Panc1 (cell line): ENCODE results near the gene RSPRY1. TPM values are rescaled to one million over a fixed set of nuclear protein-coding genes. Genes with fewer than 3 reads are reported as not detected.

Source experiments
- ATAC-seq: fragments of 200-7000 bp; cut with Tn5 transposase; 2 replicates; pipeline ENCODE4 v1.9.1; 2020; ENCODE audit warnings: mild to moderate bottlenecking, moderate library complexity
- BruUV-seq: library from RNA; stranded (reverse); fragments of 400-500 nt; replicated peaks from 2 replicates; lab custom pipeline; 2021; lab: Mats Ljungman, UMichigan
- CTCF ChIA-PET: fragments of 300-600 bp; sonication (Branson Sonifier 250); formaldehyde crosslinking; loops from one replicate; lab custom pipeline; 2022; ENCODE audit warnings: antibody characterized with exemption; lab: Charles Lee
- POLR2A ChIA-PET: fragments of 300-600 bp; sonication (Branson Sonifier 250); formaldehyde crosslinking; loops from one replicate; lab custom pipeline; 2022; ENCODE audit warnings: antibody characterized with exemption; lab: Charles Lee
- DNase-seq: peaks from one replicate; pipeline ENCODE4 v3.0.0-alpha.2; 2010; ENCODE audit warnings: low read depth, low spot score
- H3K27ac ChIP-seq: 2 replicates; pipeline ENCODE4 v1.5.1; 2011; ENCODE audit warnings: mild to moderate bottlenecking, low read length, inconsistent platforms
- H3K27me3 ChIP-seq: fragments of 200-500 bp; sonication (Bioruptor generic); 2 replicates; pipeline ENCODE4 v1.6.0; 2014; ENCODE audit warnings: low read length, inconsistent platforms; ENCODE audit not compliant: control insufficient read depth, insufficient read depth
- H3K36me3 ChIP-seq: fragments of 200-500 bp; sonication (Bioruptor generic); 2 replicates; pipeline ENCODE4 v1.5.1; 2014; ENCODE audit warnings: inconsistent platforms, mild to moderate bottlenecking, low read length, moderate library complexity; ENCODE audit not compliant: control insufficient read depth, insufficient read depth
- H3K4me1 ChIP-seq: 2 replicates; pipeline ENCODE4 v1.5.1; 2011; ENCODE audit warnings: inconsistent platforms, mild to moderate bottlenecking, low read length, moderate library complexity; ENCODE audit not compliant: control insufficient read depth, insufficient read depth
- H3K4me3 ChIP-seq, 2 experiments: 2 replicates each; pipeline ENCODE4 v1.5.1; 2011 to 2012; ENCODE audit warnings: low read depth in 2 of 2, low read length in 2 of 2, mild to moderate bottlenecking in 2 of 2, inconsistent platforms in 1 of 2, moderate library complexity in 1 of 2
- H3K9me3 ChIP-seq: fragments of 200-500 bp; sonication (Bioruptor generic); 2 replicates; pipeline ENCODE4 v1.5.1; 2014; ENCODE audit warnings: low read depth, mild to moderate bottlenecking, inconsistent platforms, low read length, moderate library complexity; ENCODE audit not compliant: control insufficient read depth, insufficient read depth
- CTCF ChIP-seq: fragments of 450-650 bp; IDR thresholded peaks from 2 replicates; pipeline ENCODE4 v1.5.1; 2017; ENCODE audit warnings: mild to moderate bottlenecking
- POLR2AphosphoS5 ChIP-seq: IDR thresholded peaks from 2 replicates; pipeline ENCODE4 v1.6.1; 2012; ENCODE audit warnings: mild to moderate bottlenecking, low read depth, low read length, moderate library complexity
- REST ChIP-seq, 2 experiments: IDR thresholded peaks; 2 replicates each; pipeline ENCODE4 v1.6.1; 2011 to 2012; ENCODE audit warnings: low read depth in 2 of 2, control low read depth in 1 of 2, low read length in 1 of 2, mild to moderate bottlenecking in 1 of 2, moderate library complexity in 1 of 2; ENCODE audit not compliant: insufficient read depth in 1 of 2
- SIN3A ChIP-seq: IDR thresholded peaks from 2 replicates; pipeline ENCODE4 v1.6.1; 2012; ENCODE audit warnings: low read depth, mild to moderate bottlenecking, low read length, moderate library complexity, borderline replicate concordance; ENCODE audit not compliant: insufficient read depth
- TCF7L2 ChIP-seq: IDR thresholded peaks from 2 replicates; pipeline ENCODE4 v1.6.1; 2011; ENCODE audit warnings: mild to moderate bottlenecking, low read depth, low read length, inconsistent platforms
- in situ Hi-C: cut with HindIII; loops from 2 replicates; pipeline ENCODE4 v1.10.0; 2016; ENCODE audit warnings: low sequenced_read_pairs, low pct_unique_long_range_greater_than_20kb
- intact Hi-C: fragments of 100-400 bp; cut with micrococcal nuclease; formaldehyde crosslinking; loops from one replicate; pipeline ENCODE4 v1.10.0; 2022; ENCODE audit not compliant: unreplicated experiment
- total RNA-seq: library from RNA; stranded (reverse); gene quantifications from one replicate; pipeline ENCODE4 v1.2.1, GENCODE V29; 2021; ENCODE audit not compliant: unreplicated experiment

The RSPRY1 gene
- total RNA-seq, 1 experiment from 2014 or later: 29.4 TPM

GRCh38 chr16:57216968-57217367, 30.8 kb downstream of the RSPRY1 start:
- BruUV-seq: no TSS peak
- ATAC-seq (no peak), DNase-seq (no peak)
- no peak for TF ChIP-seq SIN3A
- no peak for TF ChIP-seq TCF7L2
- no peak for TF ChIP-seq CTCF
- no peak for TF ChIP-seq REST (IDR thresholded peaks at IDR 0.05; ENCODE audit: insufficient read depth in 1 of 2, low read depth in 2 of 2, low read length in 1 of 2)
- TF ChIP-seq POLR2AphosphoS5: no peak
- POLR2A ChIA-PET: no interaction called here
- CTCF ChIA-PET: no interaction called here
- no peak overlapping the region for H3K27ac ChIP-seq
- intact Hi-C loops (no loop called here), in situ Hi-C loops (no loop called here)
- no peak overlapping the region for H3K4me3 ChIP-seq
- H3K36me3 ChIP-seq: peaks cover 29% of the 10 kb centered on the region
- H3K4me1 ChIP-seq: no peaks in the 10 kb centered on the region
- peaks cover 19% of the 10 kb centered on the region; the same call in 1 of the 2 replicates for H3K9me3 ChIP-seq
- H3K27me3 ChIP-seq: no peaks in the 10 kb centered on the region

DNA sequence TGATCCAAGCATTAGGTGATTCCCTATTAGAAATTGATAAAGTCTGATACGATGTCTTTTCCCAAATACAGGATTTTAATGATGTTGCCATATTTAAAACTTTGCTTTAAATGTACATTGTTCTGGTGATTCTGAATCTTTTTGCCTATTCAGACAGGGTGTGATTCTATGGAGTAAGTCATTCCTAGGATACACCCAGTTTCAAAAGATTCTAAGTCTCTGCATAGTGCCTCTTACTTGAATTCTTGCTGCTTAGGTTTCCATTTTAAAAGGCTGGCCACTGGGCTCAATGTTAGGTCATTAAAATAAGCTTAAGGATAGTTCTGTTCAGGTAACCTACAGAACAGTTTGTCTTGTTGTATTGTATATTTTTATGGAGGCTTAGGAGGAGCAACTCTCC, 36.9 kb downstream of the RSPRY1 start:
- POLR2A ChIA-PET: no interaction called here
- no peaks in the 10 kb centered on the region for H3K9me3 ChIP-seq
- no peak for DNase-seq
- no peak overlapping the region for H3K27ac ChIP-seq
- in situ Hi-C loops (no loop called here), intact Hi-C loops (no loop called here)
- H3K27me3 ChIP-seq: no peaks in the 10 kb centered on the region
- no peaks in the 10 kb centered on the region for H3K4me1 ChIP-seq
- TF ChIP-seq CTCF (no peak), POLR2AphosphoS5 (no peak), SIN3A (no peak), TCF7L2 (no peak), REST (IDR thresholded peaks at IDR 0.05; ENCODE audit: insufficient read depth in 1 of 2, low read depth in 2 of 2, low read length in 1 of 2) (no peak)
- CTCF ChIA-PET: no interaction called here
- H3K36me3 ChIP-seq: peaks cover 16% of the 10 kb centered on the region
- ATAC-seq: no peak
- no peak overlapping the region for H3K4me3 ChIP-seq
- no TSS peak for BruUV-seq
